BJ (cell line): ENCODE results near the gene RNF11. TPM values are rescaled to one million over a fixed set of nuclear protein-coding genes. Genes with fewer than 3 reads are reported as not detected.

Experiments
- CTCF ChIA-PET: fragments of 350-600 bp; formaldehyde crosslinking; extraction: SDS; loops from one replicate; lab custom pipeline; 2021; ENCODE audit warnings: antibody characterized with exemption, inconsistent platforms; lab: Yijun Ruan, JAX
- POLR2A ChIA-PET: fragments of 300-600 bp; sonication (Branson Sonifier 250); formaldehyde crosslinking; extraction: SDS; loops from one replicate; lab custom pipeline; 2021; ENCODE audit warnings: antibody characterized with exemption; lab: Charles Lee
- DNase-seq: peaks from one replicate; pipeline ENCODE4 v3.0.0-alpha.2; 2011; ENCODE audit warnings: low read depth
- H3K27me3 ChIP-seq: 2 replicates; pipeline ENCODE4 v1.6.0; 2011; ENCODE audit warnings: low read length; ENCODE audit not compliant: control insufficient read depth, insufficient read depth
- H3K36me3 ChIP-seq: 2 replicates; pipeline ENCODE4 v1.5.1; 2011; ENCODE audit warnings: low read length; ENCODE audit not compliant: control insufficient read depth, insufficient read depth
- H3K4me3 ChIP-seq: 2 replicates; pipeline ENCODE4 v1.5.1; 2011; ENCODE audit warnings: low read depth, mild to moderate bottlenecking, control low read depth, low read length
- CTCF ChIP-seq: IDR thresholded peaks from 2 replicates; pipeline ENCODE4 v1.5.1; 2011; ENCODE audit warnings: low read depth, mild to moderate bottlenecking, control low read depth, inconsistent platforms, low read length, moderate library complexity; ENCODE audit not compliant: insufficient read depth
- polyA minus RNA-seq: library from RNA; depleted of rRNA, polyadenylated mRNA; stranded (reverse); fragments of >200 nt; gene quantifications from 2 replicates; pipeline ENCODE4 v1.2.3, GENCODE V29; 2011; rRNA and poly(A)+ RNA removed
- polyA plus RNA-seq: library from polyadenylated mRNA; depleted of rRNA; stranded (reverse); fragments of >200 nt; gene quantifications from 2 replicates; pipeline ENCODE4 v1.2.3, GENCODE V29; 2011; rRNA removed

The RNF11 gene
- polyA plus RNA-seq (81.5 and 145 TPM in 2 replicates), polyA minus RNA-seq (47.7 and 53.3 TPM in 2 replicates)

GRCh38 chr1:51235673-51236530, at the start of gene RNF11:
Gene RNF11 (plus strand): TSS chr1:51236273. CDS start chr1:51236757, 484 bp downstream.
- Histone ChIP-seq H3K36me3 (no peaks in the 10 kb centered on the region), H3K4me3 (peak within 1 kb of the TSS; percentile 69), H3K27me3 (no peaks in the 10 kb centered on the region)
- TF ChIP-seq CTCF, result no peak
- ChIA-PET CTCF (interaction anchor here (0.8 to 2.3 kb wide), 5 partner anchors 9 to 61 kb away, joined by 3 to 8 read pairs (median 6); no protein-coding TSS in a partner anchor), POLR2A (no interaction called here)
- peak; percentile 37 for DNase-seq

- ChIA-PET POLR2A (no interaction called here), CTCF (interaction anchor here (0.8 to 6.8 kb wide), 15 partner anchors 12 to 437 kb away, joined by 3 to 70 read pairs (median 5); partner anchors contain the start of gene RNF11)
- no peaks in the 10 kb centered on the region for H3K27me3 ChIP-seq
- no peak for DNase-seq
- H3K36me3 ChIP-seq, result no peaks in the 10 kb centered on the region
- TF ChIP-seq CTCF, result no peak
- no peak overlapping the region for H3K4me3 ChIP-seq
These were observed 47.8 kb upstream of the RNF11 start for GRCh38 chr1:51188230-51188629.

DNA sequence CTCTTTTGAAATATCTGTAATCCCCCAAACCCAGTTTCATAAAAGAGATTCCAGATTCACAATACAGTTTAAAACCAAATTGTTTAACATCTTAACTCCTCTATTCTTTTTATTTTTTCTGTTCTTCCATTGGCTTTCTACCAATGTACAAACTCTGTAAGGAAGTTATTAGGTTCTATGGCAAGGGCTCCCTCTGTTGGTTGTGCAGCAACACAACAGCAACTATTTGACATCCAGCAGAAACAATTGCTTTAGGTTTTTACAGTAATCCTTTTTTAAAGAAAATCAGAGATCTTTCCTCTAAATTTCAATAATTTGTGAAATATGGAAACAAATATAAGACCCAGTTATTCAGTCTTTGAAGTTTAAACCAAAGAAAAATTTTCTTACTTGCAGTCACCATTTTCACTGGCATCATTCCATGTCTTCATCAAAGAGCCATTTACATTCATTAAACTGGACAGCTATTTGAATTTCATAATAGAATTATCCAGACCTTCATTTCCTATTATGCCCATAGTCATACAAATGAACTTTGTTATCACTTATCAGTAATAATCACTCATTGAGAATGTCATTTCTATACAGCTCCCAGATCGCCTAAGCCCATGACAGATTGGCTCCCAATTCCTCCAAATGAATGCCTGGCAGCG, 46.5 kb upstream of the RNF11 start:
- Histone ChIP-seq H3K4me3 (no peak overlapping the region), H3K27me3 (no peaks in the 10 kb centered on the region), H3K36me3 (no peaks in the 10 kb centered on the region)
- peak; percentile 14 for DNase-seq
- TF ChIP-seq CTCF, result peak; percentile 90
- CTCF ChIA-PET, result interaction anchor here (0.7 to 6.8 kb wide), 24 partner anchors 10 to 420 kb away, joined by 3 to 70 read pairs (median 5); partner anchors contain the start of gene RNF11
- POLR2A ChIA-PET, result no interaction called here

- H3K36me3 ChIP-seq, result no peaks in the 10 kb centered on the region
- no peak for TF ChIP-seq CTCF
- H3K4me3 ChIP-seq, result no peak overlapping the region
- CTCF ChIA-PET, result interaction anchor here (0.8 to 6.8 kb wide), 18 partner anchors 8 to 450 kb away, joined by 3 to 70 read pairs (median 4); partner anchors contain the start of gene RNF11
- H3K27me3 ChIP-seq, result no peaks in the 10 kb centered on the region
- no peak for DNase-seq
- POLR2A ChIA-PET, result no interaction called here
These were observed 45.1 kb upstream of the RNF11 start for GRCh38 chr1:51190961-51191360.
